RWPE1 (cell line): ENCODE measurements around the gene RNF168.
"Not testable (repeated sequence)": the region's sequence is repeated elsewhere in the genome, so short reads cannot be mapped to it uniquely, and the experiment has no call there.

Experiments used
- CTCF ChIA-PET: fragments of 350-600 bp; sonication (Branson Sonifier 250); formaldehyde crosslinking; extraction: SDS; loops from one replicate; lab custom pipeline; 2021; lab: Yijun Ruan, JAX
- POLR2A ChIA-PET: fragments of 400-600 bp; formaldehyde crosslinking; extraction: SDS; loops from one replicate; lab custom pipeline; 2020; ENCODE audit warnings: antibody characterized with exemption; ENCODE audit not compliant: low non-redundant PET; lab: Yijun Ruan, JAX
- DNase-seq: peaks from one replicate; pipeline ENCODE4 v3.0.0; 2012; ENCODE audit warnings: low spot score
- H3K27ac ChIP-seq: fragments of 450-650 bp; 2 replicates; pipeline ENCODE4 v1.5.1; 2017
- TF ChIP-seq, protein P1 (sequence below): fragments of 450-650 bp; conservative IDR thresholded peaks from 2 replicates; pipeline ENCODE4 v1.5.1; 2017; ENCODE audit warnings: low read depth, mild to moderate bottlenecking

The RNF168 gene

DNA sequence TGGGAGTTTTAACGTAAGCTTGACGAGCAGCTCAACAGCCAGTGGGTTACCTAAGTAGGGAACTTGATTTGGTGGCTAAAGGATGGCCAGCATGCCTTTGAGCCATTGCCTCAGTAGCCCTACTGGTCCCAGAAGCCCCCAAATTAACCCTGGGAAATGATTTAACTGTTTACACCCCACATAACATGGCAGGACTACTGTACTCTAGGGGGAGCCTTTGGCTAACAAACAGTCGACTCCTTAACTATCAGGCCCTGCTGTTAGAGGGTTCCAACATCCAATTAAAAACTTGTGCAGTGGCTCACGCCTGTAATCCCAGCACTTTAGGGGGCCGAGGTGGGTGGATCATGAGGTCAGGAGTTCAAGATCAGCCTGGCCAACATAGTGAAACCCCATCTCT, 21.0 kb upstream of the RNF168 start:
- POLR2A ChIA-PET: no interaction called here
- TF ChIP-seq, protein P1, sequence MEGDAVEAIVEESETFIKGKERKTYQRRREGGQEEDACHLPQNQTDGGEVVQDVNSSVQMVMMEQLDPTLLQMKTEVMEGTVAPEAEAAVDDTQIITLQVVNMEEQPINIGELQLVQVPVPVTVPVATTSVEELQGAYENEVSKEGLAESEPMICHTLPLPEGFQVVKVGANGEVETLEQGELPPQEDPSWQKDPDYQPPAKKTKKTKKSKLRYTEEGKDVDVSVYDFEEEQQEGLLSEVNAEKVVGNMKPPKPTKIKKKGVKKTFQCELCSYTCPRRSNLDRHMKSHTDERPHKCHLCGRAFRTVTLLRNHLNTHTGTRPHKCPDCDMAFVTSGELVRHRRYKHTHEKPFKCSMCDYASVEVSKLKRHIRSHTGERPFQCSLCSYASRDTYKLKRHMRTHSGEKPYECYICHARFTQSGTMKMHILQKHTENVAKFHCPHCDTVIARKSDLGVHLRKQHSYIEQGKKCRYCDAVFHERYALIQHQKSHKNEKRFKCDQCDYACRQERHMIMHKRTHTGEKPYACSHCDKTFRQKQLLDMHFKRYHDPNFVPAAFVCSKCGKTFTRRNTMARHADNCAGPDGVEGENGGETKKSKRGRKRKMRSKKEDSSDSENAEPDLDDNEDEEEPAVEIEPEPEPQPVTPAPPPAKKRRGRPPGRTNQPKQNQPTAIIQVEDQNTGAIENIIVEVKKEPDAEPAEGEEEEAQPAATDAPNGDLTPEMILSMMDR: no peak
- H3K27ac ChIP-seq: no peak overlapping the region

DNA sequence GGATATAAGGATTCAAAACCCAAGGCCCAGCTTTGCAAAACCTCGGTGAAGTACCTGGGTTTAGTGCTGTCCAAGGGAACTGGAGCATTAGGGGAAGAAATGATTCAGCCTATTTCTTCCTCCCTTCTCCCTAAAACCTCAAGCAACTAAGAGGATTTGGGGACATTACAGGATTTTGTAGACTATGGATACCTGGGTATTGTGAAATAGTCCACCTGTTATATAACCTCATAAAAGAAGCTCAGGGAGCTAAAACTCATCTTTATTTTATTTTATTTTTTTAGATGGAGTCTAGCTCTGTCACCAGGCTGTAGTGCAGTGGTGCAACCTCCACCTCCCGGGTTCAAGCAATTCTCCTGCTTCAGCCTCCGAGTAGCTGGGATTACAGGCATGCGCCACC, 20.3 kb upstream of the RNF168 start:
- no peak overlapping the region for H3K27ac ChIP-seq
- ChIA-PET POLR2A (no interaction called here), CTCF (interaction anchor here (0.5 to 1.3 kb wide), 7 partner anchors 11 to 380 kb away, joined by 3 to 4 read pairs (median 3); no protein-coding TSS in a partner anchor)
- TF ChIP-seq, protein P1: no peak
- DNase-seq: no peak

More for the DNA sequence above, 21.0 kb upstream of the RNF168 start:
- CTCF ChIA-PET: interaction anchor here (0.6 to 1.2 kb wide), 2 partner anchors 10 to 55 kb away, joined by 3 read pairs; no protein-coding TSS in a partner anchor
- DNase-seq: no peak

DNA sequence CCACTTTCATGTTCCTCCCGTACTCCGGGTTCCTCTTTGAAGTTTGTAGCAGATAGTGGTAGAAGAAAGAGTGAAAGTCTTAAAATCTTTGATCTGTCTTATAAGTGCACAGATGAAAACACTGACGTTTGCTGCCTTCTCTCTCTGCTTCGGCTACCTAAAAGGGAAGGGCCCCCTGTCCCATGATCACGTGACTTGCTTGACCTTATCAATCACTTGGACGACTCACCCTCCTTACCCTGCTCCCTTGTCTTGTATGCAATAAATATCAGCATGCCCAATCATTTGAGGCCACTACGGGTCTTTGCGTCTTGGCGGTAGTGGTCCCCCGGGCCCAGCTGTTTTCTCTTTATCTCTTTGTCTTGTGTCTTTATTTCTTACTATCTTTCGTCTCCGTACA, 17.7 kb upstream of the RNF168 start:
- H3K27ac ChIP-seq, POLR2A ChIA-PET, DNase-seq, CTCF ChIA-PET: not testable (repeated sequence)

DNA sequence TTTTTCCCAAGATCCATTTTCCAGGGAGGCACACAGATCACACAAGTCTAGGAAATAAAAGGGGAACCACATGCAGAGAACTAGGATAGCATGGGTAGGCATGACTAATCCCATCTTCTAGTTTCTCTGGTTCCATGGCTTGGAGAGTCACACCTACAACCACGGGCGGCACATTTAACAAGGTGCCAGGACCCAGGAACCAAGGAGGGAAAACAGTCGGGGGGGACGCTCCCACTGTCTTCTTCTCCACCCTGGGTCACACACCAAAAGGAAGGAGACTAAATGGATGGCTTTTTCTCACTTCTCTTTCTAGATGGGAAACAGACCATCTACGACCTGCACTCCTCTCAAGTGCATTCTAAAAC, 16.1 kb upstream of the RNF168 start:
- ChIA-PET POLR2A (no interaction called here), CTCF (interaction anchor here (1.0 kb wide), 1 partner anchor 266 kb away, joined by 3 read pairs; no protein-coding TSS in a partner anchor)
- no peak overlapping the region for H3K27ac ChIP-seq
- no peak for DNase-seq
- TF ChIP-seq, protein P1: no peak

DNA sequence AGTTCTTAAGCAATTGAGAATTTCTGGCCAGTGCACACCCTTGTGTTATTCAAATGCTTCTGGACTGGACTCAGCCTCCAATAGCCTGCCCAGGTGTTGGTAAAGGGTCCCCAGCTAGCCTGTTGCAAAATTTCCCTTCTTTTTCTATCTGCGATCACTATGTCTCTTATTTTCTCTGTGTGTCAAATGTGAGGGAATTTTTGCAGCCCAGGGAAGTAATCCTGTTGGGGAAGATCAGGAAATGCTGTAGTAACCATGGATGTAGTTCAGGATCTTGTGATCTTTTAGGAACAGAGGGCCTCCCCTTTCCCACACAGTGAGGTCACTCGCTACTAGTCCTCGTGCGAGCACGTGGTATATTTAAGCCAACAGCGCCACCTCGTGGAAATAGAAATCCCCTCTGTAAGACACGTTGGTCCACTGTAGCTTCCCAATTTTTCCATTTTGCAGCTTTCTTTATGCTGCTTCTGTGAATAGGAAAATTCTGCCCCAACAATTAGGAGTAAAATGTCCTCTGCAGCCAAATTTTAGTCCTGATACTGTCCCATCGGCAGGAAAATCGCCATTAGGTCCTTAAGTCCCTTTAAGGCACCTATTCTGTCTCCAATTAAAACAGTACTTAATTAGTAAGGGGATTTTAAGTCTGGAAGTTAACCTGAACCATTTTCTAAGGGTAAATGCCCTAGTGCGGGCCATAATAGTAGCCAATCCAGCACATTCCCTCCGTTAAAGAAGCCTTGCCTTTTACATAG, 15.6 kb upstream of the RNF168 start:
- ChIA-PET POLR2A (interaction anchor here (0.6 kb wide), 1 partner anchor 260 kb away, joined by 3 read pairs; no protein-coding TSS in a partner anchor), CTCF (interaction anchor here (0.5 to 1.0 kb wide), 3 partner anchors 12 to 265 kb away, joined by 3 read pairs; no protein-coding TSS in a partner anchor)
- DNase-seq: peak; percentile 36
- no peak overlapping the region for H3K27ac ChIP-seq
- TF ChIP-seq, protein P1: peak; percentile 48

DNA sequence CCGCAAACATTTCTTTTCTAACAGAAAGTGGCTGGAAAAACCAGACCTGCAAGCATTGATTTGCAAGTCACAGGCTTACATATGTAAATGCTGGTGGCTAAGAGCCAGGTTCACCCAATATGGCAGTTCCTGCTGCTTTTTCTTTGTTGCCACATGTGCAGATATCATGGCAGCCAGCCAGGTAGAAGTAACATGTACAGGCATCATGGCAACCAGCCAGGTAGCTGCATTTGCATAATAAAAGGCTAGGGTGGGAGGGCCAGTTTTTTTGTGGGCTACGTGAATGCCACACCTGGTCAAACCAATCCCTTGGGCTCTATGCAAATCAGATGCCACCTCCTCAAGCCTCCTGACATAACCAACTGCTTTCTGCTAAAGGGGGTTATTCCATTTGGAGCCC, 14.4 kb upstream of the RNF168 start:
- no peak overlapping the region for H3K27ac ChIP-seq
- ChIA-PET CTCF (no interaction called here), POLR2A (no interaction called here)
- TF ChIP-seq, protein P1: no peak
- no peak for DNase-seq

DNA sequence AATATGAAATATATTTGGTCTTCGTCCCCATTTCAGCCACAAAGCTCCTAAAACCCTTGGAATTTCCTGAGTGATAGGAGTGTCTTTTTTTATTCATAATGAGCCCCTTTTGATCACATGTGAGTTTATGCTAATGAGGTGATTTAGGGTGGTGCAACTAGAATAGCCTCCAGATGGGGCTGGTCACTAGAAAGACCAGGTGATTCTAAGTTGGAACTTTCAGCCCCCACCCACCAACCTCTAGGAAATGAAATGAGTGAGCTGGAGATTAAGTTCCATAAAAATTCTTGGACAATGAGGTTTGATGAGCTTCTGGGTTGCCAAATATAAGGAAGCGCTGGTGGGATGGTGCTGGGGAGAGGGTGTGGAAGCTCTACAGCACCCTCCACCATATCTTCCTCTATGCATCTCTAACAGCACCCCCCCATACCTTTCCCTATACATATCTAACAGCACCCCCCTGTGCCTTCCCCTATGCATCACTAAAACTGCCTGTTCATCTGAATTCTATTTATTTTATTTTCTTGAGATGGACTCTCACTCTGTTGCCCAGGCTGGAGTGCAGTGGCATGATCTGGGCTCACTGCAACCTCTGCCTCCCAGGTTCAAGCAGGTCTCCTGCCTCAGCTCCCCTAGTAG, 13.7 kb upstream of the RNF168 start:
- H3K27ac ChIP-seq: no peak overlapping the region
- POLR2A ChIA-PET: no interaction called here
- CTCF ChIA-PET: no interaction called here
- TF ChIP-seq, protein P1: no peak
- no peak for DNase-seq
